Measurements from ENCODE around the gene MAN2C1. TPM values are rescaled to one million over a fixed set of nuclear protein-coding genes. Genes with fewer than 3 reads are reported as not detected.
A peak's percentile ranks its signal among the peaks of the same experiment; 100 is the strongest.

Gene MAN2C1
- total and polyA plus RNA-seq, 2 experiments from 2014 or later = 81.4 to 88.0 TPM

- TF ChIP-seq EZH2 (IDR thresholded peaks at IDR 0.05; ENCODE audit: borderline replicate concordance) (no peak), EZH2phosphoT487 (IDR thresholded peaks at IDR 0.05; ENCODE audit: low read depth, severe bottlenecking, unreplicated experiment) (no peak)
- TF ChIP-seq, protein P1, sequence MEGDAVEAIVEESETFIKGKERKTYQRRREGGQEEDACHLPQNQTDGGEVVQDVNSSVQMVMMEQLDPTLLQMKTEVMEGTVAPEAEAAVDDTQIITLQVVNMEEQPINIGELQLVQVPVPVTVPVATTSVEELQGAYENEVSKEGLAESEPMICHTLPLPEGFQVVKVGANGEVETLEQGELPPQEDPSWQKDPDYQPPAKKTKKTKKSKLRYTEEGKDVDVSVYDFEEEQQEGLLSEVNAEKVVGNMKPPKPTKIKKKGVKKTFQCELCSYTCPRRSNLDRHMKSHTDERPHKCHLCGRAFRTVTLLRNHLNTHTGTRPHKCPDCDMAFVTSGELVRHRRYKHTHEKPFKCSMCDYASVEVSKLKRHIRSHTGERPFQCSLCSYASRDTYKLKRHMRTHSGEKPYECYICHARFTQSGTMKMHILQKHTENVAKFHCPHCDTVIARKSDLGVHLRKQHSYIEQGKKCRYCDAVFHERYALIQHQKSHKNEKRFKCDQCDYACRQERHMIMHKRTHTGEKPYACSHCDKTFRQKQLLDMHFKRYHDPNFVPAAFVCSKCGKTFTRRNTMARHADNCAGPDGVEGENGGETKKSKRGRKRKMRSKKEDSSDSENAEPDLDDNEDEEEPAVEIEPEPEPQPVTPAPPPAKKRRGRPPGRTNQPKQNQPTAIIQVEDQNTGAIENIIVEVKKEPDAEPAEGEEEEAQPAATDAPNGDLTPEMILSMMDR (IDR thresholded peaks at IDR 0.05; ENCODE audit: poor library complexity) = no peak
- 97% methylated on average over 20 of the region's 28 CpGs for WGBS (ENCODE audit: low lambda C conversion rate, missing lambda C conversion rate)
These were observed 12.4 kb downstream of the MAN2C1 start for GRCh38 chr15:75356006-75356405.

DNA sequence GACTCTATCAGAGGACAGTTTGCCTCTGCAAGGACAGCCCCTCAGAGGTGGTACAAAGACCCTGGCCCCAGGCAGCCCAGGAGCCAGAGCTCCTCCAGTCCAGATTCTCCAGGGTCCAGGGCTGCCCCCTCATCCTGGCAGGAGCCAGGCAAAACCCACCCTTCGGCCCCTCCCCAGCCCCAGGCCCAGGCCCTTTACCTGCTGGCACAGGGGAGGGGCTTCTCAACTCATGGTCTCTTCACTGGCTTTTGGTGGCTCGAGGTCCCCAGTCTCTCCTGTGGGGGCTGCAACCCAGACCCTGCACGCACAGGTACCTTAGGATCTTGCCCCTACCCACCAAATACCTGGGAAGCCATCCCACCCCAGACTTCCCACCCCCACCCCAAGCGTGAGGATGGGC is 13.0 kb downstream of the MAN2C1 start:
- Histone ChIP-seq H3K4me3 (no peak overlapping the region), H3K4me1 (ENCODE audit: insufficient read depth) (no peaks in the 10 kb centered on the region), H3K36me3 (replicated peaks; ENCODE audit: insufficient read depth, low read depth) (no peaks in the 10 kb centered on the region), H2AFZ (no peak overlapping the region), H3K9me2 (replicated peaks; ENCODE audit: insufficient read depth) (no peaks in the 10 kb centered on the region), H3K79me2 (no peaks in the 10 kb centered on the region), H3K9me3 (ENCODE audit: low read depth) (no peaks in the 10 kb centered on the region), H3K27me3 (no peaks in the 10 kb centered on the region), H3K4me2 (no peak overlapping the region), H4K20me1 (ENCODE audit: insufficient read depth, poor library complexity, severe bottlenecking) (no peaks in the 10 kb centered on the region), H3K27ac (no peak overlapping the region)
- TF ChIP-seq, protein P1 (IDR thresholded peaks at IDR 0.05; ENCODE audit: poor library complexity) = no peak
- no peak for TF ChIP-seq EZH2phosphoT487 (IDR thresholded peaks at IDR 0.05; ENCODE audit: low read depth, severe bottlenecking, unreplicated experiment)
- TF ChIP-seq EZH2 (IDR thresholded peaks at IDR 0.05; ENCODE audit: borderline replicate concordance) = no peak
- DNase-seq (ENCODE audit: low spot score) = no peak
- WGBS (ENCODE audit: low lambda C conversion rate, missing lambda C conversion rate) = 100% methylated on average over 3 of the region's 4 CpGs

More at GRCh38 chr15:75356006-75356405, 12.4 kb downstream of the MAN2C1 start:
- Histone ChIP-seq H2AFZ (no peak overlapping the region), H3K36me3 (replicated peaks; ENCODE audit: insufficient read depth, low read depth) (no peaks in the 10 kb centered on the region), H3K4me1 (ENCODE audit: insufficient read depth) (no peaks in the 10 kb centered on the region), H3K79me2 (no peaks in the 10 kb centered on the region), H3K9me3 (ENCODE audit: low read depth) (no peaks in the 10 kb centered on the region), H3K4me3 (no peak overlapping the region), H3K9me2 (replicated peaks; ENCODE audit: insufficient read depth) (no peaks in the 10 kb centered on the region), H3K27ac (no peak overlapping the region), H4K20me1 (ENCODE audit: insufficient read depth, poor library complexity, severe bottlenecking) (no peaks in the 10 kb centered on the region), H3K4me2 (no peak overlapping the region), H3K27me3 (no peaks in the 10 kb centered on the region)
- no peak for DNase-seq (ENCODE audit: low spot score)

GRCh38 chr15:75354454-75354853 is 14.0 kb downstream of the MAN2C1 start:
- H3K9me3 ChIP-seq (ENCODE audit: low read depth) = no peaks in the 10 kb centered on the region
- H3K27ac ChIP-seq = no peak overlapping the region
- no peak for DNase-seq (ENCODE audit: low spot score)
- H3K27me3 ChIP-seq = no peaks in the 10 kb centered on the region
- H3K9me2 ChIP-seq (replicated peaks; ENCODE audit: insufficient read depth) = no peaks in the 10 kb centered on the region
- TF ChIP-seq EZH2phosphoT487 (IDR thresholded peaks at IDR 0.05; ENCODE audit: low read depth, severe bottlenecking, unreplicated experiment) = no peak
- TF ChIP-seq, protein P1 (IDR thresholded peaks at IDR 0.05; ENCODE audit: poor library complexity) = no peak
- TF ChIP-seq EZH2 (IDR thresholded peaks at IDR 0.05; ENCODE audit: borderline replicate concordance) = no peak
- WGBS (ENCODE audit: low lambda C conversion rate, missing lambda C conversion rate) = 93% methylated on average over 7 of the region's 7 CpGs
- no peak overlapping the region for H3K4me3 ChIP-seq
- no peak overlapping the region for H2AFZ ChIP-seq
- no peaks in the 10 kb centered on the region for H3K36me3 ChIP-seq (replicated peaks; ENCODE audit: insufficient read depth, low read depth)
- H3K4me1 ChIP-seq (ENCODE audit: insufficient read depth) = no peaks in the 10 kb centered on the region
- H4K20me1 ChIP-seq (ENCODE audit: insufficient read depth, poor library complexity, severe bottlenecking) = no peaks in the 10 kb centered on the region
- H3K79me2 ChIP-seq = no peaks in the 10 kb centered on the region
- H3K4me2 ChIP-seq = no peak overlapping the region

DNA sequence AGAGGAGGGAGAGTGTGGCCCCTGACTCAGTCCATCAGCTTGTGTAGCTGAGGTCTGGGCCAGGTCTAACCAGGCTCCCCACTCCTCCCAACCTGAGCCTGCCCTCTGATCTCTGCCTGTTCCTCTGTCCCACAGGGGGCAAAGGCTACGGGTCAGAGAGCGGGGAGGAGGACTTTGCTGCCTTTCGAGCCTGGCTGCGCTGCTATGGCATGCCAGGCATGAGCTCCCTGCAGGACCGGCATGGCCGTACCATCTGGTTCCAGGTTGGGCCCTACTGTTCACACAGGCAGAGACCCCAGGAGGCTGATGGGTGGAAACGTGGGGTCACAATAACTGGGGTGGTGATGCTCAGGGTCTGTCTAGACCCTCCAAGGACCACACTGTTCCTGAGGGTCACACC is 14.8 kb downstream of the MAN2C1 start:
- no peak overlapping the region for H3K27ac ChIP-seq
- no peak overlapping the region for H3K4me3 ChIP-seq
- DNase-seq (ENCODE audit: low spot score) = peak; percentile 4
- H3K79me2 ChIP-seq = no peaks in the 10 kb centered on the region
- WGBS (ENCODE audit: low lambda C conversion rate, missing lambda C conversion rate) = 85% methylated on average over 7 of the region's 7 CpGs
- no peaks in the 10 kb centered on the region for H3K27me3 ChIP-seq
- H3K36me3 ChIP-seq (replicated peaks; ENCODE audit: insufficient read depth, low read depth) = no peaks in the 10 kb centered on the region
- H3K9me3 ChIP-seq (ENCODE audit: low read depth) = no peaks in the 10 kb centered on the region
- no peak overlapping the region for H3K4me2 ChIP-seq
- peaks cover 6% of the 10 kb centered on the region for H3K4me1 ChIP-seq (ENCODE audit: insufficient read depth)
- no peaks in the 10 kb centered on the region for H4K20me1 ChIP-seq (ENCODE audit: insufficient read depth, poor library complexity, severe bottlenecking)
- no peak overlapping the region for H2AFZ ChIP-seq
- TF ChIP-seq EZH2 (IDR thresholded peaks at IDR 0.05; ENCODE audit: borderline replicate concordance) = no peak
- TF ChIP-seq, protein P1 (IDR thresholded peaks at IDR 0.05; ENCODE audit: poor library complexity) = no peak
- TF ChIP-seq EZH2phosphoT487 (IDR thresholded peaks at IDR 0.05; ENCODE audit: low read depth, severe bottlenecking, unreplicated experiment) = no peak
- H3K9me2 ChIP-seq (replicated peaks; ENCODE audit: insufficient read depth) = no peaks in the 10 kb centered on the region
